Sigmoid colon (tissue), 7 donors: ENCODE data around the gene GKN1. TPM values are rescaled to one million over a fixed set of nuclear protein-coding genes. Genes with fewer than 3 reads are reported as not detected.

ENCODE experiments used
- DNase-seq: peaks from one replicate; pipeline ENCODE4 v3.0.0-alpha.2; 2019
- H3K27ac ChIP-seq, 4 donors: fragments of 200-600 bp; sonication (generic); one replicate each; pipeline ENCODE4 v1.5.1; 2016 to 2019; ENCODE audit warnings: mild to moderate bottlenecking in 1 of 4
- H3K27me3 ChIP-seq, 3 donors: fragments of 200-600 bp; sonication (generic); one replicate each; pipeline ENCODE4 v1.5.1; 2019; ENCODE audit warnings: mild to moderate bottlenecking in 1 of 3
- H3K36me3 ChIP-seq, 4 donors: fragments of 200-600 bp; sonication (generic); one replicate each; pipeline ENCODE4 v1.5.1; 2016 to 2019
- H3K4me1 ChIP-seq, 4 donors: fragments of 200-600 bp; sonication (generic); one replicate each; pipeline ENCODE4 v1.5.1; 2017 to 2019
- H3K4me3 ChIP-seq, 4 donors: fragments of 200-600 bp; sonication (generic); one replicate each; pipeline ENCODE4 v1.5.1; 2017 to 2019; ENCODE audit warnings: mild to moderate bottlenecking in 2 of 4, moderate library complexity in 1 of 4
- H3K9me3 ChIP-seq, 4 donors: fragments of 200-600 bp in 3 of 4; sonication (generic) in 3 of 4; one replicate each; pipeline versions ENCODE4 v1.5.1 to v1.6.1; 2013 to 2019
- CTCF ChIP-seq, 4 experiments: fragments of 450-650 bp in 3 of 4; fragments of 200-600 bp in 1 of 4; IDR thresholded peaks; one replicate each; pipeline ENCODE4 v1.5.1; 2016 to 2019; ENCODE audit warnings: antibody characterized with exemption in 4 of 4, mild to moderate bottlenecking in 3 of 4, moderate library complexity in 2 of 4
- EP300 ChIP-seq, 4 donors: sonication (generic); formaldehyde crosslinking; IDR thresholded peaks; one replicate each; pipeline ENCODE4 v1.6.1; 2017; ENCODE audit warnings: antibody characterized with exemption in 4 of 4
- POLR2A ChIP-seq, 2 donors: fragments of 450-650 bp; IDR thresholded peaks; one replicate each; pipeline ENCODE4 v1.6.1; 2016; ENCODE audit warnings: antibody characterized with exemption in 2 of 2, mild to moderate bottlenecking in 2 of 2, moderate library complexity in 2 of 2
- POLR2AphosphoS5 ChIP-seq, 4 donors: sonication (generic); formaldehyde crosslinking; IDR thresholded peaks; one replicate each; pipeline ENCODE4 v1.6.1; 2017; ENCODE audit warnings: antibody characterized with exemption in 4 of 4
- whole genome bisulfite sequencing, 2 donors: extraction: QIAGEN DNeasy Blood & Tissue Kit; methylation state at CpG; one replicate each; pipeline ENCODE4 v1.1.7; 2013; 5-methylcytosine and 5-hydroxymethylcytosine counted together
- intact Hi-C: fragments of 100-400 bp; cut with DNase I; formaldehyde crosslinking; loops from one replicate; pipeline ENCODE4 v1.15.1; 2023
- polyA plus RNA-seq, 3 donors: library from polyadenylated mRNA; stranded (reverse); fragments of 200-250 nt; gene quantifications; one replicate each; pipeline ENCODE4 v1.2.3, GENCODE V29; 2013
- total RNA-seq, 4 donors: library from RNA; depleted of rRNA; stranded (reverse); fragments of >200 nt; gene quantifications; one replicate each; pipeline ENCODE4 v1.1.0, GENCODE V29; 2016
- donor health status: healthy with polysubstance abuse.
- donor health status: Bipolar disorder and iron deficiency.
- donor health status: healthy.

Gene GKN1
- total and polyA plus RNA-seq, 7 donors, result 78.7 TPM; not detected in 6

GRCh38 chr2:69010437-69011194 is 36.2 kb downstream of the GKN1 start:
- no peaks in the 10 kb centered on the region for H3K9me3 ChIP-seq
- peaks cover 0 to 27% (median 20%) of the 10 kb centered on the region in 4 donors for H3K4me1 ChIP-seq
- H3K27ac ChIP-seq, result no peak overlapping the region
- intact Hi-C loops, result loop anchor here (5.0 to 10.0 kb wide), 5 partner anchors 66 to 427 kb away; partner anchors contain the start of genes GFPT1 and NFU1
- H3K36me3 ChIP-seq, result no peaks in the 10 kb centered on the region
- DNase-seq, result no peak
- no peaks in the 10 kb centered on the region for H3K27me3 ChIP-seq
- H3K4me3 ChIP-seq, result no peak overlapping the region
- TF ChIP-seq POLR2AphosphoS5 (IDR thresholded peaks at IDR 0.05) (no peak), EP300 (IDR thresholded peaks at IDR 0.05) (no peak), CTCF (IDR thresholded peaks at IDR 0.05) (no peak), POLR2A (IDR thresholded peaks at IDR 0.05) (no peak)
- WGBS, 2 donors, result 80 to 83% methylated on average over 8 of the region's 8 CpGs

GRCh38 chr2:69011611-69012157 is 37.2 kb downstream of the GKN1 start:
- WGBS, 2 donors, result 68 to 75% methylated on average over 4 of the region's 4 CpGs
- Histone ChIP-seq H3K27ac (no peak overlapping the region), H3K27me3 (no peaks in the 10 kb centered on the region), H3K9me3 (no peaks in the 10 kb centered on the region), H3K4me1 (peaks cover 0 to 38% (median 25%) of the 10 kb centered on the region in 4 donors), H3K36me3 (no peaks in the 10 kb centered on the region), H3K4me3 (no peak overlapping the region)
- intact Hi-C loops, result loop anchor here (5.0 to 10.0 kb wide), 5 partner anchors 67 to 426 kb away; partner anchors contain the start of genes GFPT1 and NFU1
- no peak for TF ChIP-seq POLR2A (IDR thresholded peaks at IDR 0.05)
- no peak for TF ChIP-seq POLR2AphosphoS5 (IDR thresholded peaks at IDR 0.05)
- no peak for TF ChIP-seq CTCF (IDR thresholded peaks at IDR 0.05)
- TF ChIP-seq EP300 (IDR thresholded peaks at IDR 0.05), result no peak
- DNase-seq, result no peak

- 6 to 11% methylated on average over 27 of the region's 27 CpGs for WGBS, 2 donors
- Histone ChIP-seq H3K27me3 (no peaks in the 10 kb centered on the region), H3K9me3 (no peaks in the 10 kb centered on the region), H3K4me3 (peak overlapping the region; percentile 71 to 94 (median 88)), H3K4me1 (peaks cover 0 to 46% (median 29%) of the 10 kb centered on the region in 4 donors), H3K27ac (peak overlapping the region; percentile 80 to 94 (median 92)), H3K36me3 (no peaks in the 10 kb centered on the region)
- intact Hi-C loops, result loop anchor here (1.0 to 10.0 kb wide), 6 partner anchors 68 to 425 kb away; partner anchors contain the start of genes GFPT1 and NFU1
- no peak for TF ChIP-seq EP300 (IDR thresholded peaks at IDR 0.05)
- peak; percentile 71 to 93 (median 84) for TF ChIP-seq CTCF (IDR thresholded peaks at IDR 0.05)
- DNase-seq, result peak; percentile 84
Observed at GRCh38 chr2:69012310-69013141, 38.1 kb downstream of the GKN1 start.

- Histone ChIP-seq H3K27me3 (no peaks in the 10 kb centered on the region), H3K4me1 (peaks cover 0 to 54% (median 33%) of the 10 kb centered on the region in 4 donors), H3K4me3 (peak within 1 kb of the TSS; percentile 71 to 94 (median 88)), H3K36me3 (no peaks in the 10 kb centered on the region), H3K9me3 (no peaks in the 10 kb centered on the region), H3K27ac (peak within 1 kb of the TSS; percentile 80 to 94 (median 92))
- DNase-seq, result peak; percentile 84
- intact Hi-C loops, result loop anchor here (1.0 to 10.0 kb wide), 6 partner anchors 68 to 424 kb away; partner anchors contain the start of genes GFPT1 and NFU1
- 1 to 2% methylated on average over 63 of the region's 63 CpGs for WGBS, 2 donors
- TF ChIP-seq POLR2AphosphoS5 (IDR thresholded peaks at IDR 0.05) (peak; percentile 43 to 84 (median 61)), CTCF (IDR thresholded peaks at IDR 0.05) (peak in 1 of 4 experiments; percentile 45), POLR2A (IDR thresholded peaks at IDR 0.05) (peak in 1 of 2 donors; percentile 33), EP300 (IDR thresholded peaks at IDR 0.05) (no peak)
Observed at GRCh38 chr2:69013142-69013839, 38.9 kb downstream of the GKN1 start, which contains the start of gene ANTXR1. Gene ANTXR1 (plus strand): TSS chr2:69013179. CDS start chr2:69013500, 321 bp downstream.
